CD4-positive, alpha-beta memory T cell (primary cell): Measurements from ENCODE around the gene PRICKLE2. TPM values are rescaled to one million over a fixed set of nuclear protein-coding genes. Genes with fewer than 3 reads are reported as not detected.

Experiments
- CTCF ChIA-PET: fragments of 350-600 bp; sonication (Branson Sonifier 250); formaldehyde crosslinking; loops from one replicate; lab custom pipeline; 2021; ENCODE audit warnings: inconsistent platforms; ENCODE audit not compliant: partially characterized antibody; lab: Charles Lee
- POLR2A ChIA-PET: fragments of 350-600 bp; sonication (Branson Sonifier 250); formaldehyde crosslinking; loops from one replicate; lab custom pipeline; 2021; ENCODE audit not compliant: partially characterized antibody; lab: Charles Lee
- DNase-seq, 5 donors: peaks; one replicate each; pipeline versions ENCODE4 v3.0.0 to v3.0.0-alpha.2; 2020 to 2022; ENCODE audit warnings: mixed read lengths in 1 of 5
- H3K27ac ChIP-seq: one replicate; pipeline ENCODE4 v1.7.0; 2013; ENCODE audit warnings: low read depth, low read length
- H3K27me3 ChIP-seq: 2 replicates; pipeline ENCODE4 v1.7.0; 2013; ENCODE audit warnings: mild to moderate bottlenecking, low read length, moderate library complexity; ENCODE audit not compliant: insufficient read depth
- H3K36me3 ChIP-seq: 2 replicates; pipeline ENCODE4 v1.7.0; 2013; ENCODE audit warnings: mild to moderate bottlenecking, low read length, moderate library complexity; ENCODE audit not compliant: insufficient read depth
- H3K4me1 ChIP-seq: 2 replicates; pipeline ENCODE4 v1.7.0; 2013; ENCODE audit warnings: mild to moderate bottlenecking, low read length, moderate library complexity; ENCODE audit not compliant: insufficient read depth
- H3K4me3 ChIP-seq, 2 donors: one replicate each; pipeline ENCODE4 v1.7.0; 2013; ENCODE audit warnings: low read length in 2 of 2, mild to moderate bottlenecking in 1 of 2
- H3K9me3 ChIP-seq, 2 donors: one replicate each; pipeline ENCODE4 v1.7.0; 2013; ENCODE audit warnings: low read length in 2 of 2, control low read depth in 1 of 2; ENCODE audit not compliant: control insufficient read depth in 1 of 2
- H3K27ac Mint-ChIP-seq, 7 donors: one replicate each; pipeline ENCODE4 v1.8.0; 2020 to 2021; ENCODE audit warnings: mixed read lengths in 7 of 7, mild to moderate bottlenecking in 6 of 7, inconsistent platforms in 3 of 7, moderate library complexity in 3 of 7
- H3K27me3 Mint-ChIP-seq, 2 donors: one replicate each; pipeline ENCODE4 v1.8.0; 2020 to 2021; ENCODE audit warnings: mixed read lengths in 2 of 2
- H3K36me3 Mint-ChIP-seq, 2 donors: one replicate each; pipeline ENCODE4 v1.8.0; 2020 to 2021; ENCODE audit warnings: mixed read lengths in 2 of 2, inconsistent platforms in 1 of 2, mild to moderate bottlenecking in 1 of 2
- H3K4me1 Mint-ChIP-seq, 4 donors: one replicate each; pipeline ENCODE4 v1.8.0; 2020 to 2021; ENCODE audit warnings: mixed read lengths in 4 of 4, mild to moderate bottlenecking in 1 of 4
- H3K4me3 Mint-ChIP-seq, 8 donors: one replicate each; pipeline ENCODE4 v1.8.0; 2020 to 2021; ENCODE audit warnings: mixed read lengths in 8 of 8, mild to moderate bottlenecking in 7 of 8, moderate library complexity in 6 of 8, inconsistent platforms in 3 of 8
- H3K9me3 Mint-ChIP-seq, 8 donors: one replicate each; pipeline ENCODE4 v1.8.0; 2020 to 2021; ENCODE audit warnings: mixed read lengths in 8 of 8, mild to moderate bottlenecking in 5 of 8, inconsistent platforms in 3 of 8, moderate library complexity in 1 of 8
- intact Hi-C: fragments of 100-400 bp; cut with micrococcal nuclease; formaldehyde crosslinking; loops from one replicate; pipeline ENCODE4 v1.15.1; 2023
- polyA plus RNA-seq, 2 donors: library from polyadenylated mRNA; unstranded; fragments of 300-500 nt; fragmentation: Illumina TruSeq; gene quantifications; one replicate each; pipeline ENCODE4 v1.2.3, GENCODE V29; 2021
- total RNA-seq, 2 experiments: library from RNA; stranded (reverse); gene quantifications; one replicate each; pipeline ENCODE4 v1.2.3, GENCODE V29; 2021

Gene PRICKLE2
- total and polyA plus RNA-seq, 4 experiments from 2014 or later = not detected

DNA sequence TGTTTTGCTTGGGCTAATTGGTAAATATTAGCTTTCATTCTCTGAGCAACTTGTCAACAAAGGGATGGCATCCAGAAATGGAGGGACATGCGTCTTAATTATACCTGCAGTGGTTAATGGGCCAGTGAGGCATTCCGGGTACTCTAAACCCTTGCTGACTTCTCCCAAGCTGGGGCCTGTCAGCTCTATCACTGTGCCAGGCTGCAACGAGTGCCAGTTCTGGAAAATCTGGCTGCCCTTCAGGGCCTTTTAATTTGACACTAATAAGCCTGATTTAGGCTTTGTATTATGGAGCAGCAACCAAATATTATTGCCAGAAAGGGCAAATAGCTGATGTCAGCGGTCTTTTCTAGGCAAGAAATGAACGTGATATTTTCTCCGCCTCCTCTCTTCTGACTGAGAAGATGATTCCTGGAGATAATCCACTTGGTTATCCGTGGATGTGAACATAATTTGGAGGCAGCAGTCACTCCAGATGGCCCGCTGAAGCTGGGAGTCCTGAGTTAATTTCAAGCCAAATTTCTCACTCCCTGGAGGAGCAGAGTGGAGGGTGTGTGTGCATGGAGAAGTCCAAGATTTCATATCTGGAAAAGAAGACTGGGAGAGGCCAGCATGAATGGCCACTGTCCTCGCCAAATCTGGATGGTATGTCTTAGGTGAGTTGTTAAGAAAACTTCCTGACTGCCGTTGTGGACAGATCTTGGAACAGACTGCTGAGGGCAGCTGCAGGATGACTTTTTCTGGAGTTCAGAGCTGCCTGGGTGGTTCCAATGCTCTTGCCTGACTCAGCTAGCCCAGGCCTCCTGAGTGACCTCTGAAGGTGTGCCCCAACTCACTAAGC is 157.5 kb downstream of the PRICKLE2 start:
- DNase-seq = no peak
- Mint-ChIP-seq H3K27ac (no peak overlapping the region), H3K36me3 (no peaks in the 10 kb centered on the region), H3K4me1 (no peaks in the 10 kb centered on the region), H3K4me3 (no peak overlapping the region), H3K27me3 (peaks cover 20 to 25% of the 10 kb centered on the region in 2 donors), H3K9me3 (peaks cover 0 to 3% (median 0%) of the 10 kb centered on the region in 8 donors)
- no peaks in the 10 kb centered on the region for H3K9me3 ChIP-seq
- no peaks in the 10 kb centered on the region for H3K27me3 ChIP-seq
- H3K36me3 ChIP-seq = no peaks in the 10 kb centered on the region
- H3K27ac ChIP-seq = no peak overlapping the region
- ChIA-PET CTCF (no interaction called here), POLR2A (no interaction called here)
- H3K4me1 ChIP-seq = no peaks in the 10 kb centered on the region
- intact Hi-C loops = no loop called here
- no peak overlapping the region for H3K4me3 ChIP-seq

DNA sequence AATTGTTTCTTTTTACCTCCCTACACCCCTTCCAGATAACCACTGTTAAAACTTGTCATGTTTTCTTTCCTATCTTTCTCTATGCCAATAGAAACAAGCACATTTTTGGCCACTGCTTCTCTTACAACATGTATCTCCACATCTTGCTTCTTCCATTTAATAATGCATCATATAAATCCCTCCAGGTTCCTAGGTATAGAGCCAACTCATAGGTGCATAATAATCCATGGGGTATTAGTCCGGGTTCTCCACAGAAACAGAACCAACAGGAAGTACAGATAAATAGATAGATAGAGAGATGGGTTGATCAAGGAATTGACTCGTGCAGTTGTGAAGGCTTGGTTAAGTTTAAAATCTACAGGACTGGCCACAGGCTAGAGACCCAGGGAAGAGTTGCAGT is 160.5 kb downstream of the PRICKLE2 start:
- ChIA-PET CTCF (no interaction called here), POLR2A (no interaction called here)
- no peak for DNase-seq
- Histone ChIP-seq H3K36me3 (no peaks in the 10 kb centered on the region), H3K27ac (no peak overlapping the region), H3K27me3 (no peaks in the 10 kb centered on the region), H3K4me1 (no peaks in the 10 kb centered on the region), H3K4me3 (no peak overlapping the region), H3K9me3 (no peaks in the 10 kb centered on the region)
- no peaks in the 10 kb centered on the region for H3K9me3 Mint-ChIP-seq
- no peaks in the 10 kb centered on the region for H3K4me1 Mint-ChIP-seq
- H3K27ac Mint-ChIP-seq = no peak overlapping the region
- intact Hi-C loops = no loop called here
- H3K36me3 Mint-ChIP-seq = no peaks in the 10 kb centered on the region
- peaks cover 19% of the 10 kb centered on the region in 2 donors for H3K27me3 Mint-ChIP-seq
- no peak overlapping the region for H3K4me3 Mint-ChIP-seq

DNA sequence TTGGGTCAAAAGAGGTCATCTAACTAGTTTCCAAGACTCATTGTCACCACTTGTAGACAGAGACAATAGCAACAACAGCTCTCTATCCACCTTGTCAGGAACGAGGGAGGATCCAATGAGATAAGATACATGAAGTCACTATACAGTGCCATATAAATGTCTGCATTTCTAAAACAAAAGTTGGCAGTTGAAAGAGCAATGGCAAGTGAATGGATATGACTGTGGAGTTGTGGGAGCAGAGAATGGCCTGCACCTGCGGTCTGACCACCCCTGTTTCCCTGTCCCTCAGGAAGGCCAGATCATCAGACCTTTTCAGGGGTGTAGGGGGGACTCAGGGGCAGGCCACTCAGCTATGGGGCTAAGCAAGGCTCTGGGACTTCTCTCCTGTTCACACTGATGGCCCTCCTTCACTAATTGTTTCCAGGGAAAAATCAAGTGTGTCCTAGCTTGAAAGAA is 161.3 kb downstream of the PRICKLE2 start:
- ChIA-PET POLR2A (no interaction called here), CTCF (no interaction called here)
- H3K4me1 Mint-ChIP-seq = no peaks in the 10 kb centered on the region
- no peaks in the 10 kb centered on the region for H3K4me1 ChIP-seq
- H3K27me3 Mint-ChIP-seq = peaks cover 24 to 25% of the 10 kb centered on the region in 2 donors
- no peaks in the 10 kb centered on the region for H3K9me3 Mint-ChIP-seq
- intact Hi-C loops = no loop called here
- H3K36me3 ChIP-seq = no peaks in the 10 kb centered on the region
- H3K27me3 ChIP-seq = no peaks in the 10 kb centered on the region
- no peak for DNase-seq
- H3K27ac ChIP-seq = no peak overlapping the region
- H3K36me3 Mint-ChIP-seq = no peaks in the 10 kb centered on the region
- H3K4me3 ChIP-seq = no peak overlapping the region
- H3K4me3 Mint-ChIP-seq = no peak overlapping the region
- no peaks in the 10 kb centered on the region for H3K9me3 ChIP-seq
- no peak overlapping the region for H3K27ac Mint-ChIP-seq

- peaks cover 20 to 25% of the 10 kb centered on the region in 2 donors for H3K27me3 Mint-ChIP-seq
- POLR2A ChIA-PET = no interaction called here
- no peaks in the 10 kb centered on the region for H3K9me3 ChIP-seq
- no peak for DNase-seq
- CTCF ChIA-PET = no interaction called here
- H3K27ac ChIP-seq = no peak overlapping the region
- H3K9me3 Mint-ChIP-seq = no peaks in the 10 kb centered on the region
- H3K36me3 ChIP-seq = no peaks in the 10 kb centered on the region
- H3K27ac Mint-ChIP-seq = no peak overlapping the region
- H3K4me3 ChIP-seq = no peak overlapping the region
- no peaks in the 10 kb centered on the region for H3K27me3 ChIP-seq
- no peak overlapping the region for H3K4me3 Mint-ChIP-seq
- H3K4me1 ChIP-seq = no peaks in the 10 kb centered on the region
- intact Hi-C loops = no loop called here
- H3K36me3 Mint-ChIP-seq = no peaks in the 10 kb centered on the region
- H3K4me1 Mint-ChIP-seq = no peaks in the 10 kb centered on the region
These were observed 161.9 kb downstream of the PRICKLE2 start for GRCh38 chr3:64063207-64063982.

DNA sequence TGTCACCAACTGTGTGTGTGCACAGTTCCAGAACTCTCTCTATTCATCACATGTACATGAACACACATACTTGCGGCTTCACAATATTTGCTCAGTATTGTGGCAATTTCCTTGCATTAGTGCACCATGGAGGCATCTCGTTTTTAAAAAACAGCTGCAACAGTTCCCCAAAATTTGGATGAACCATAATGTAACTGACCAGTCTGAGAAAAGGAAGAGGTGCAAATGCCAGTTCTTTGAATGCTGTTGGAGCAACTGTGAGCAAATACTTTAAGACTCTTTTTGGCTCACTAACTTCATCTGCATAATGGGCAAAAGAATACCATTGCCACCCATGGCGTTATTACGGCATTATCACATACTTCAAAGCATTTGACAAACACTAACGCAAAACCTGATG is 163.6 kb downstream of the PRICKLE2 start:
- no peaks in the 10 kb centered on the region for H3K9me3 ChIP-seq
- H3K4me3 ChIP-seq = no peak overlapping the region
- H3K36me3 Mint-ChIP-seq = no peaks in the 10 kb centered on the region
- DNase-seq = no peak
- no peak overlapping the region for H3K27ac ChIP-seq
- no peaks in the 10 kb centered on the region for H3K9me3 Mint-ChIP-seq
- no peaks in the 10 kb centered on the region for H3K4me1 ChIP-seq
- H3K27ac Mint-ChIP-seq = no peak overlapping the region
- intact Hi-C loops = no loop called here
- no peak overlapping the region for H3K4me3 Mint-ChIP-seq
- no peaks in the 10 kb centered on the region for H3K36me3 ChIP-seq
- no peaks in the 10 kb centered on the region for H3K4me1 Mint-ChIP-seq
- POLR2A ChIA-PET = no interaction called here
- peaks cover 27 to 31% of the 10 kb centered on the region in 2 donors for H3K27me3 Mint-ChIP-seq
- CTCF ChIA-PET = no interaction called here
- H3K27me3 ChIP-seq = no peaks in the 10 kb centered on the region

- Histone ChIP-seq H3K4me3 (no peak overlapping the region), H3K27me3 (no peaks in the 10 kb centered on the region), H3K36me3 (no peaks in the 10 kb centered on the region), H3K9me3 (no peaks in the 10 kb centered on the region), H3K4me1 (no peaks in the 10 kb centered on the region), H3K27ac (no peak overlapping the region)
- CTCF ChIA-PET = no interaction called here
- intact Hi-C loops = no loop called here
- DNase-seq = no peak
- Mint-ChIP-seq H3K9me3 (no peaks in the 10 kb centered on the region), H3K36me3 (no peaks in the 10 kb centered on the region), H3K4me3 (no peak overlapping the region), H3K27me3 (peaks cover 31 to 34% of the 10 kb centered on the region in 2 donors), H3K4me1 (no peaks in the 10 kb centered on the region), H3K27ac (no peak overlapping the region)
- POLR2A ChIA-PET = no interaction called here
These were observed 165.6 kb downstream of the PRICKLE2 start for GRCh38 chr3:64059484-64060175.

DNA sequence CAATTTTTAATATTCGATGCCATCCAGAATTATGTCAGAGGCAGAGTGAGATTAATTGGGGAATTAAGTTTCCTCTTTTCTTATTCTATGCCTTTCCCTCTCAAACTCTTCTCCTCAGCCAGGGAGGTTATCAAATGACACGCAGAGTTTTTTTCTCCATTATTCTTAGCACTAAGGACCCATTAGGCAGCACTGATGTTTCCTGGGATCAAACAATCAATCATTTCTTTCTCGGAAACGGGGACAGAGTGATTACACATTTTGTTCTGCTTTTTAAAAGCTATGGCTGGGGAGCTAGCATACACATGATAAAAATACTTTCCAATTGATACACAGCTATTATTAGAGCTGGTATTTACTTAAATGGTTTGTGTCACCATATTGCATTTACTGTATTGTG is 166.7 kb downstream of the PRICKLE2 start:
- Histone ChIP-seq H3K36me3 (no peaks in the 10 kb centered on the region), H3K9me3 (no peaks in the 10 kb centered on the region), H3K27me3 (no peaks in the 10 kb centered on the region), H3K4me1 (no peaks in the 10 kb centered on the region), H3K27ac (no peak overlapping the region), H3K4me3 (no peak overlapping the region)
- Mint-ChIP-seq H3K4me3 (no peak overlapping the region), H3K36me3 (no peaks in the 10 kb centered on the region), H3K9me3 (no peaks in the 10 kb centered on the region), H3K27me3 (peaks cover 29 to 35% of the 10 kb centered on the region in 2 donors), H3K4me1 (no peaks in the 10 kb centered on the region), H3K27ac (no peak overlapping the region)
- ChIA-PET CTCF (no interaction called here), POLR2A (no interaction called here)
- intact Hi-C loops = no loop called here
- no peak for DNase-seq
